ENCODE measurements around the gene ZNF74.

ZNF74 gene

GRCh38 chr22:20456722-20457076 is 62.7 kb downstream of the ZNF74 start:
- Histone ChIP-seq H3K4me3 (ENCODE audit: low read length in 2 of 2) (no peak overlapping the region), H3K4me1 (ENCODE audit: control insufficient read depth in 2 of 2, insufficient read depth in 2 of 2, low read length in 2 of 2) (no peaks in the 10 kb centered on the region), H3K9ac (ENCODE audit: low read depth in 1 of 2, low read length in 2 of 2) (no peak overlapping the region), H3K36me3 (ENCODE audit: control insufficient read depth in 2 of 2, insufficient read depth in 2 of 2, low read length in 2 of 2) (peaks cover 5 to 7% of the 10 kb centered on the region in 2 donors), H3K27ac (ENCODE audit: low read depth in 2 of 2, low read length in 2 of 2) (no peak overlapping the region), H3K27me3 (ENCODE audit: control insufficient read depth in 2 of 2, insufficient read depth in 2 of 2, low read length in 2 of 2) (no peaks in the 10 kb centered on the region), H3K9me3 (ENCODE audit: control insufficient read depth in 2 of 2, low read length in 2 of 2) (no peaks in the 10 kb centered on the region)

GRCh38 chr22:20457506-20458240 is 63.7 kb downstream of the ZNF74 start:
- no peaks in the 10 kb centered on the region for H3K27me3 ChIP-seq (ENCODE audit: control insufficient read depth in 2 of 2, insufficient read depth in 2 of 2, low read length in 2 of 2)
- no peaks in the 10 kb centered on the region for H3K4me1 ChIP-seq (ENCODE audit: control insufficient read depth in 2 of 2, insufficient read depth in 2 of 2, low read length in 2 of 2)
- no peak overlapping the region for H3K9ac ChIP-seq (ENCODE audit: low read depth in 1 of 2, low read length in 2 of 2)
- no peak overlapping the region for H3K27ac ChIP-seq (ENCODE audit: low read depth in 2 of 2, low read length in 2 of 2)
- no peaks in the 10 kb centered on the region for H3K9me3 ChIP-seq (ENCODE audit: control insufficient read depth in 2 of 2, low read length in 2 of 2)
- no peak overlapping the region for H3K4me3 ChIP-seq (ENCODE audit: low read length in 2 of 2)
- H3K36me3 ChIP-seq (ENCODE audit: control insufficient read depth in 2 of 2, insufficient read depth in 2 of 2, low read length in 2 of 2) = peaks cover 5 to 7% of the 10 kb centered on the region in 2 donors

Measured in mucosa of rectum (tissue), 2 donors.